ENCODE data around the gene MUC12. TPM values are rescaled to one million over a fixed set of nuclear protein-coding genes. Genes with fewer than 3 reads are reported as not detected.
"Not testable (repeated sequence)": the region's sequence is repeated elsewhere in the genome, so short reads cannot be mapped to it uniquely, and the experiment has no call there.

The MUC12 gene
- total RNA-seq (not detected), polyA plus RNA-seq (0.63 TPM)
- long read RNA-seq, donor 1, result 0 reads
- long read RNA-seq, donor 2, result 0 reads
- long read RNA-seq, donor 3, result 0 reads
- long read RNA-seq, donor 4, result 0 reads

GRCh38 chr7:100969066-100969615, at the start of gene MUC12:
Gene MUC12, plus strand, starts transcription at chr7:100969565. Its CDS starts 58 bp downstream, at chr7:100969623.
- whole genome bisulfite sequencing, result 56% methylated on average over 12 of the region's 12 CpGs
- no peak for DNase-seq
- no peak within 1 kb of the TSS for H3K4me3 ChIP-seq (ENCODE audit: low read length)
- intact Hi-C loops (cut with DNase I), result loop anchor here in 1 of 4 donors (5.0 kb wide), 1 partner anchor 88 kb away; no protein-coding TSS in a partner anchor
- no peak within 1 kb of the TSS for H3K27ac ChIP-seq (ENCODE audit: low read length)
- ATAC-seq, result no peak
- no peaks in the 10 kb centered on the region for H3K27me3 ChIP-seq (ENCODE audit: control insufficient read depth, insufficient read depth)
- no peaks in the 10 kb centered on the region for H3K9me3 ChIP-seq (ENCODE audit: control insufficient read depth, low read length)
- no peaks in the 10 kb centered on the region for H3K4me1 ChIP-seq (ENCODE audit: control insufficient read depth, insufficient read depth, low read length)

GRCh38 chr7:100919779-100920437, 49.5 kb upstream of the MUC12 start:
- H3K9me3 ChIP-seq (ENCODE audit: control insufficient read depth, low read length), result not testable (repeated sequence)

GRCh38 chr7:100921039-100921438, 48.3 kb upstream of the MUC12 start:
- H3K9me3 ChIP-seq (ENCODE audit: control insufficient read depth, low read length), result no peaks in the 10 kb centered on the region
- DNase-seq (no peak), ATAC-seq (no peak)
- H3K27ac ChIP-seq (ENCODE audit: low read length), result no peak overlapping the region
- H3K4me1 ChIP-seq (ENCODE audit: control insufficient read depth, insufficient read depth, low read length), result no peaks in the 10 kb centered on the region
- H3K27me3 ChIP-seq (ENCODE audit: control insufficient read depth, insufficient read depth), result no peaks in the 10 kb centered on the region
- intact Hi-C loops (cut with DNase I), result no loop called here
- H3K4me3 ChIP-seq (ENCODE audit: low read length), result no peak overlapping the region

More at GRCh38 chr7:100919779-100920437, 49.5 kb upstream of the MUC12 start:
- intact Hi-C loops (cut with DNase I); DNase-seq; H3K4me1 ChIP-seq (ENCODE audit: control insufficient read depth, insufficient read depth, low read length); ATAC-seq; H3K4me3 ChIP-seq (ENCODE audit: low read length); H3K27me3 ChIP-seq (ENCODE audit: control insufficient read depth, insufficient read depth); H3K27ac ChIP-seq (ENCODE audit: low read length): not testable (repeated sequence)
- WGBS, result 70% methylated on average over 9 of the region's 9 CpGs

- H3K9me3 ChIP-seq (ENCODE audit: control insufficient read depth, low read length); H3K4me1 ChIP-seq (ENCODE audit: control insufficient read depth, insufficient read depth, low read length); ATAC-seq; H3K27ac ChIP-seq (ENCODE audit: low read length); H3K27me3 ChIP-seq (ENCODE audit: control insufficient read depth, insufficient read depth); DNase-seq; intact Hi-C loops (cut with DNase I); H3K4me3 ChIP-seq (ENCODE audit: low read length): not testable (repeated sequence)
- WGBS, result 38% methylated on average over 4 of the region's 4 CpGs
Measured at GRCh38 chr7:100923616-100924015, 45.7 kb upstream of the MUC12 start.

- Histone ChIP-seq H3K27me3 (ENCODE audit: control insufficient read depth, insufficient read depth) (no peaks in the 10 kb centered on the region), H3K27ac (ENCODE audit: low read length) (no peak overlapping the region), H3K4me3 (ENCODE audit: low read length) (no peak overlapping the region), H3K9me3 (ENCODE audit: control insufficient read depth, low read length) (no peaks in the 10 kb centered on the region), H3K4me1 (ENCODE audit: control insufficient read depth, insufficient read depth, low read length) (no peaks in the 10 kb centered on the region)
- no peak for DNase-seq
- no peak for ATAC-seq
- intact Hi-C loops (cut with DNase I), result no loop called here
- WGBS, result 92% methylated on average over 1 of the region's 1 CpG
Measured at GRCh38 chr7:100929808-100930174, 39.6 kb upstream of the MUC12 start.

GRCh38 chr7:100933734-100934133, 35.6 kb upstream of the MUC12 start:
- Histone ChIP-seq H3K4me1 (ENCODE audit: control insufficient read depth, insufficient read depth, low read length) (no peaks in the 10 kb centered on the region), H3K9me3 (ENCODE audit: control insufficient read depth, low read length) (no peaks in the 10 kb centered on the region), H3K27ac (ENCODE audit: low read length) (no peak overlapping the region), H3K4me3 (ENCODE audit: low read length) (no peak overlapping the region), H3K27me3 (ENCODE audit: control insufficient read depth, insufficient read depth) (no peaks in the 10 kb centered on the region)
- no peak for ATAC-seq
- WGBS, result 61% methylated on average over 4 of the region's 4 CpGs
- intact Hi-C loops (cut with DNase I), result no loop called here
- no peak for DNase-seq

GRCh38 chr7:100935381-100935780, 34.0 kb upstream of the MUC12 start:
- H3K9me3 ChIP-seq (ENCODE audit: control insufficient read depth, low read length); H3K4me3 ChIP-seq (ENCODE audit: low read length); H3K4me1 ChIP-seq (ENCODE audit: control insufficient read depth, insufficient read depth, low read length); H3K27me3 ChIP-seq (ENCODE audit: control insufficient read depth, insufficient read depth); H3K27ac ChIP-seq (ENCODE audit: low read length); DNase-seq; ATAC-seq; intact Hi-C loops (cut with DNase I): not testable (repeated sequence)
- WGBS, result 75% methylated on average over 2 of the region's 2 CpGs

- intact Hi-C loops (cut with DNase I); H3K9me3 ChIP-seq (ENCODE audit: control insufficient read depth, low read length); H3K27ac ChIP-seq (ENCODE audit: low read length); H3K4me3 ChIP-seq (ENCODE audit: low read length); ATAC-seq; H3K4me1 ChIP-seq (ENCODE audit: control insufficient read depth, insufficient read depth, low read length); H3K27me3 ChIP-seq (ENCODE audit: control insufficient read depth, insufficient read depth); DNase-seq: not testable (repeated sequence)
- 89% methylated on average over 7 of the region's 7 CpGs for WGBS
Measured at GRCh38 chr7:100936167-100936566, 33.2 kb upstream of the MUC12 start.

GRCh38 chr7:100942045-100942774, 27.2 kb upstream of the MUC12 start:
- DNase-seq (no peak), ATAC-seq (no peak)
- intact Hi-C loops (cut with DNase I), result no loop called here
- Histone ChIP-seq H3K27ac (ENCODE audit: low read length) (no peak overlapping the region), H3K9me3 (ENCODE audit: control insufficient read depth, low read length) (no peaks in the 10 kb centered on the region), H3K27me3 (ENCODE audit: control insufficient read depth, insufficient read depth) (no peaks in the 10 kb centered on the region), H3K4me3 (ENCODE audit: low read length) (no peak overlapping the region), H3K4me1 (ENCODE audit: control insufficient read depth, insufficient read depth, low read length) (no peaks in the 10 kb centered on the region)
- WGBS, result 76% methylated on average over 9 of the region's 9 CpGs

GRCh38 chr7:100943693-100944092, 25.7 kb upstream of the MUC12 start:
- Histone ChIP-seq H3K4me3 (ENCODE audit: low read length) (no peak overlapping the region), H3K9me3 (ENCODE audit: control insufficient read depth, low read length) (no peaks in the 10 kb centered on the region), H3K4me1 (ENCODE audit: control insufficient read depth, insufficient read depth, low read length) (no peaks in the 10 kb centered on the region), H3K27me3 (ENCODE audit: control insufficient read depth, insufficient read depth) (no peaks in the 10 kb centered on the region), H3K27ac (ENCODE audit: low read length) (no peak overlapping the region)
- DNase-seq, result no peak
- 79% methylated on average over 5 of the region's 5 CpGs for WGBS
- intact Hi-C loops (cut with DNase I), result no loop called here
- ATAC-seq, result no peak

GRCh38 chr7:100944138-100944537, 25.2 kb upstream of the MUC12 start:
- DNase-seq (no peak), ATAC-seq (no peak)
- Histone ChIP-seq H3K4me3 (ENCODE audit: low read length) (no peak overlapping the region), H3K27ac (ENCODE audit: low read length) (no peak overlapping the region), H3K9me3 (ENCODE audit: control insufficient read depth, low read length) (no peaks in the 10 kb centered on the region), H3K4me1 (ENCODE audit: control insufficient read depth, insufficient read depth, low read length) (no peaks in the 10 kb centered on the region), H3K27me3 (ENCODE audit: control insufficient read depth, insufficient read depth) (no peaks in the 10 kb centered on the region)
- intact Hi-C loops (cut with DNase I), result no loop called here
- 81% methylated on average over 4 of the region's 4 CpGs for whole genome bisulfite sequencing

All from right cardiac atrium (tissue), 5 donors.